GM19193 (cell line): ENCODE measurements around the gene ELAC2.

Experiments used
- POLR2A ChIP-seq: IDR thresholded peaks from 4 replicates; pipeline ENCODE4 v1.6.1; 2011; ENCODE audit not compliant: insufficient read depth, insufficient read length; ENCODE audit errors: extremely low read depth

The ELAC2 gene

DNA sequence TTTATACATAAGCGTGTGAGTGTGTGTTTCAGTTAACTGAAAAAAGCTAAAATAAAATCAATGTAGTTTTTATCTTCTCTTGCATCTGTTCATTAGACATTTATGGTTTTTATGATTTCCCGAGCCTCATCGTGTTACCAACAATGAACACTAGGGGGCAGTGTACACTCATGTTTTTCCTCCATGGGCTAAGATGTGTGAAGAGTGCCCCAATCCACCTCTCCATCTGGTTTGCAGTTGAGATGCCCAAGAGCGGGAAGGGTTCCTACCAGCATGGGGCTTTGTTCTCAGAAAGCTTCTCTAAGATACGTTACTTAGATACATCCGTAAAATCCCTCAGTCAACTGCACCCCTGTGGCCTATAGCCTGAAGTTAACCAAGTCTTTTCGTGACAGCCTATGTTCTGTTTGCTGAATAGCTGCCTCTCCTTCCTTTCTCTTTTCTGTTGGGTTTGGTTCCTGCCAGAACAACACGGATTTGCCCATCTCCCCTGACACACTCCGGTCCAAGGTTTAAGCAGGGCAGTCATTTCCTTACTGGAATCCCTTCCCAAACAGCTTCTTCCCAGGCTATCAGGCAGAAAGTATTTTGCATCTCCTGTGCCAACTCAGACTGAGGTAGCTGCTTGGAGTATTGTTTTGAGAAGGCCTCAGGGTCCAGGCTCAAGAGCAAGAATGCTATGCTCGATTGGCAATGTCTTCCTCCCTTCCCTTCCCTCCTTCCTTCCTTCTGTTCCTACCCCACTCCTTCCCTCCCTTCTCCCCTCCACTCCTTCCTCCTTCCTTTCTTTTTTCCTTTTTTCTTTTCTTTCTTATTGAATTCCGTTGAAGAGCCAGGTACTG is 12.9 kb upstream of the ELAC2 start:
- TF ChIP-seq POLR2A = no peak

- no peak for TF ChIP-seq POLR2A
Measured at GRCh38 chr17:13030056-13030455, 12.2 kb upstream of the ELAC2 start.

- TF ChIP-seq POLR2A = no peak
Measured at GRCh38 chr17:13029340-13029739, 11.5 kb upstream of the ELAC2 start.

GRCh38 chr17:13027246-13027645 is 9.4 kb upstream of the ELAC2 start:
- no peak for TF ChIP-seq POLR2A

GRCh38 chr17:13025687-13026086 is 7.9 kb upstream of the ELAC2 start:
- no peak for TF ChIP-seq POLR2A

DNA sequence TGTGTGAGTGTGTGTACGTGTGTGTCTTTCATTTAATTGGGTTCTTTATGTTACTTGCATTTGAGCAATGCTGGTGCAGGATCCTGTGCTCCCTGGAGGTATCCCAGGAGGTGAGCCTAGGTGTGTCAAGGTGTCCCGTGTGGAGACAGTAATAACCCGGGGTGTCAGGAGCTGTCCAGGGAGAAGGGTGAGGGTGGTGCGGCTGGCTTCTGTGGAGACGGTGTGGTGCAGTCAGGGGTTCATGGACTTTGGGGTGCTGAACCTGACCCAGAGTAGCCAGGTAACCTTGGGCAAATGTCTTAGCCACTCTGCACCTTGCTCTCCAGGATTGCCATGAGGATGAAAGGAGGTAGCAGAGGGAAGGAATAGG is 7.4 kb upstream of the ELAC2 start:
- TF ChIP-seq POLR2A = no peak

GRCh38 chr17:13024526-13025257 is 6.9 kb upstream of the ELAC2 start:
- TF ChIP-seq POLR2A = no peak

GRCh38 chr17:13024016-13024415 is 6.2 kb upstream of the ELAC2 start:
- no peak for TF ChIP-seq POLR2A

GRCh38 chr17:13016881-13017654 is 759 bp downstream of the ELAC2 start:
- TF ChIP-seq POLR2A = no peak

GRCh38 chr17:13014801-13015200 is 3.0 kb downstream of the ELAC2 start:
- TF ChIP-seq POLR2A = no peak

- TF ChIP-seq POLR2A = no peak
Measured at GRCh38 chr17:13010959-13011358, 6.9 kb downstream of the ELAC2 start.

- no peak for TF ChIP-seq POLR2A
Measured at GRCh38 chr17:13008461-13008860, 9.4 kb downstream of the ELAC2 start.

DNA sequence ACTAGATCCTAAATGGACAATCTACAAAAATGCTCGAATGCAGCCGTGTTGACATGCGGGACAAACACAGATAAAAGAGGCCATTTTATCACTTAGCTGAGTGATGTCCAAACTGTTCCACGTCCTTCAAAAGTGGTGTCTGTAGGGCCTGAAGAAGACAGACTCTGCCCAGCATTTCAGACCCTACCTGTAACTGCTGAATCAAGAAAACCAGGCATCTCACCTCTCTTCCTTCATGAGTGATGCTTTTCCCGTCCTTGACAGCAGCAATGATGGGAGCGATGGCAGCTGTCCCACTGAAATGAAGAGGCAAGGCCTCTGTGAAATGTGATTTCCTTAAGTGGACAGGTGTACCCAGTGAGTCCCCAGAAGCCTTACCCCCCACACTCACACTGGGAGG is 12.3 kb downstream of the ELAC2 start:
- no peak for TF ChIP-seq POLR2A

DNA sequence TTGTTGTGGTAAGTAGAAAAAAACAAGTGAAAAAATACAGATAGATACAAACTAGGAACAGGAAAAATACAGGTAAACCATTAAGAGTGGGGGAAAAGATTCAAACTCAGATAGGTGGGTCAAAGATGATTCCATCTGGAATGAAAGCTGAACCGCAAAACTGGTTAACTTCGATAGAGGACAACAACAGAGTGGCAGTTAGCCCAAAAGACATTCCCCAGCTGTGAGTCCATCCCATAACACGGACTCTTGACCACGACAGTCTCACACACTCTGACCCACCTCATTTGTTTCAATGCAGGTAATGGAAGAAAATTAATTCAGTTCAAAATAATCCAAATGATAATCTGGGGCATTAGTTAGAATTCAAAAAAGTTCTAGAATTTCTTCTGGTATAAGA is 13.5 kb downstream of the ELAC2 start:
- no peak for TF ChIP-seq POLR2A

GRCh38 chr17:13003927-13004326 is 13.9 kb downstream of the ELAC2 start:
- TF ChIP-seq POLR2A = no peak
